ENCODE measurements around the gene ZNF362. TPM values are rescaled to one million over a fixed set of nuclear protein-coding genes. Genes with fewer than 3 reads are reported as not detected.

ZNF362 gene
- total RNA-seq, 1 experiment from 2014 or later, result 26.9 TPM

- Mint-ChIP-seq H3K36me3 (ENCODE audit: insufficient read depth, unreplicated experiment) (peaks cover 13% of the 10 kb centered on the region), H3K27me3 (ENCODE audit: insufficient read depth, unreplicated experiment) (no peaks in the 10 kb centered on the region), H3K4me3 (ENCODE audit: unreplicated experiment) (peak overlapping the region; percentile 88), H3K4me1 (ENCODE audit: low read depth, unreplicated experiment) (peaks cover 33% of the 10 kb centered on the region), H3K9me3 (ENCODE audit: unreplicated experiment) (no peaks in the 10 kb centered on the region), H3K27ac (ENCODE audit: unreplicated experiment) (peak overlapping the region; percentile 55)
- no peaks in the 10 kb centered on the region for H3K27me3 ChIP-seq (replicated peaks; ENCODE audit: control insufficient read depth, insufficient read depth, low read length)
- H3K4me3 ChIP-seq (ENCODE audit: low read depth, low read length), result peak overlapping the region; percentile 73
- intact Hi-C loops (cut with micrococcal nuclease; ENCODE audit: unreplicated experiment), result no loop called here
- no TSS peak for BruUV-seq (replicated peaks)
- H3K36me3 ChIP-seq (ENCODE audit: control insufficient read depth, insufficient read depth, low read length), result no peaks in the 10 kb centered on the region
- ChIA-PET POLR2A (no interaction called here), CTCF (no interaction called here)
- H3K4me1 ChIP-seq, result peaks cover 22% of the 10 kb centered on the region
- no peaks in the 10 kb centered on the region for H3K9me3 ChIP-seq
- DNase-seq, result no peak
- TF ChIP-seq, protein P1, sequence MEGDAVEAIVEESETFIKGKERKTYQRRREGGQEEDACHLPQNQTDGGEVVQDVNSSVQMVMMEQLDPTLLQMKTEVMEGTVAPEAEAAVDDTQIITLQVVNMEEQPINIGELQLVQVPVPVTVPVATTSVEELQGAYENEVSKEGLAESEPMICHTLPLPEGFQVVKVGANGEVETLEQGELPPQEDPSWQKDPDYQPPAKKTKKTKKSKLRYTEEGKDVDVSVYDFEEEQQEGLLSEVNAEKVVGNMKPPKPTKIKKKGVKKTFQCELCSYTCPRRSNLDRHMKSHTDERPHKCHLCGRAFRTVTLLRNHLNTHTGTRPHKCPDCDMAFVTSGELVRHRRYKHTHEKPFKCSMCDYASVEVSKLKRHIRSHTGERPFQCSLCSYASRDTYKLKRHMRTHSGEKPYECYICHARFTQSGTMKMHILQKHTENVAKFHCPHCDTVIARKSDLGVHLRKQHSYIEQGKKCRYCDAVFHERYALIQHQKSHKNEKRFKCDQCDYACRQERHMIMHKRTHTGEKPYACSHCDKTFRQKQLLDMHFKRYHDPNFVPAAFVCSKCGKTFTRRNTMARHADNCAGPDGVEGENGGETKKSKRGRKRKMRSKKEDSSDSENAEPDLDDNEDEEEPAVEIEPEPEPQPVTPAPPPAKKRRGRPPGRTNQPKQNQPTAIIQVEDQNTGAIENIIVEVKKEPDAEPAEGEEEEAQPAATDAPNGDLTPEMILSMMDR (IDR thresholded peaks at IDR 0.05; ENCODE audit: insufficient read depth in 1 of 2, low read depth in 1 of 2, low read length in 1 of 2, severe bottlenecking in 1 of 2, unreplicated experiment in 1 of 2), result no peak
Measured at GRCh38 chr1:33348676-33349080, 92.4 kb downstream of the ZNF362 start.

DNA sequence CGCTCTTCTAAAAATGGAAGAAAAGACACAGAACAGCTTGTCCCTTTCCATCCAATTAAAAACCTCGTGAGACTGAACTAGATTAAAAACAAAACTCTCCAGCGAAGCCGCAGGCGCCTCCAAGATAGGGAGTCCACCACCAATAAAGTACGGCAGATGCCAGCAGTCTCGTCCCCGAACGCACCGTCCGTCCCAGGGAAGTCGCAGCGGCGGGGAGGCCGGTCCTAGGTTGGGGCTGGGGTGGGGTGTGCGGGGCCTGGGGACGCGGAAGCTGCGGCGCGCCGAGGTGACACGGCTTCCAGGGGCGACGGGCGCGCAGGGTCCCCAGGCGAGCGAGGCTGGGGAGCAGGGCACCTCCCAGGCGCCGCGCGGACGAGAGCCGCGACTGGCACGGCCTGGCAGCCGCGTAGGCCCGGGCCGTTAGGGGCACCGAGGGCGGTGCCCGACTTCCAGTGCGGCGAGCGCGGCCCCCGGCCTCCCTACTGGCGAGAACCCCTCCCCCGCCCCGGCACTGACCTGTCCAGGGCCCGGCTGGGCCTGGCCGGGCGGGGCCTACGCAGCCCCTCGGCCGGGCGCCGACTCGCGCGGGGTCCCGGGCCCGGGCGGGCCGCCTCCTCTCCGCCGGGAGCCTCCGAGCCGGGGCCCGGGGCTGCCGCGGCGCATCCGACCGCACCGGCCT, 92.9 kb downstream of the ZNF362 start:
- CTCF ChIA-PET, result interaction anchor here (0.7 kb wide), 1 partner anchor 537 kb away, joined by 4 read pairs; no protein-coding TSS in a partner anchor
- intact Hi-C loops (cut with micrococcal nuclease; ENCODE audit: unreplicated experiment), result no loop called here
- Mint-ChIP-seq H3K9me3 (ENCODE audit: unreplicated experiment) (no peaks in the 10 kb centered on the region), H3K36me3 (ENCODE audit: insufficient read depth, unreplicated experiment) (peaks cover 13% of the 10 kb centered on the region), H3K27ac (ENCODE audit: unreplicated experiment) (peak overlapping the region; percentile 55), H3K4me1 (ENCODE audit: low read depth, unreplicated experiment) (peaks cover 33% of the 10 kb centered on the region), H3K27me3 (ENCODE audit: insufficient read depth, unreplicated experiment) (no peaks in the 10 kb centered on the region), H3K4me3 (ENCODE audit: unreplicated experiment) (peak overlapping the region; percentile 88)
- H3K9me3 ChIP-seq, result no peaks in the 10 kb centered on the region
- peak in 1 of 2 experiments; percentile 30 for DNase-seq
- H3K4me3 ChIP-seq (ENCODE audit: low read depth, low read length), result peak overlapping the region; percentile 73
- no TSS peak for BruUV-seq (replicated peaks)
- POLR2A ChIA-PET, result interaction anchor here (0.6 kb wide), 2 partner anchors 21 to 81 kb away, joined by 3 to 8 read pairs; no protein-coding TSS in a partner anchor
- no peaks in the 10 kb centered on the region for H3K36me3 ChIP-seq (ENCODE audit: control insufficient read depth, insufficient read depth, low read length)
- peaks cover 22% of the 10 kb centered on the region for H3K4me1 ChIP-seq
- no peaks in the 10 kb centered on the region for H3K27me3 ChIP-seq (replicated peaks; ENCODE audit: control insufficient read depth, insufficient read depth, low read length)
- TF ChIP-seq, protein P1 (IDR thresholded peaks at IDR 0.05; ENCODE audit: insufficient read depth in 1 of 2, low read depth in 1 of 2, low read length in 1 of 2, severe bottlenecking in 1 of 2, unreplicated experiment in 1 of 2), result no peak

DNA sequence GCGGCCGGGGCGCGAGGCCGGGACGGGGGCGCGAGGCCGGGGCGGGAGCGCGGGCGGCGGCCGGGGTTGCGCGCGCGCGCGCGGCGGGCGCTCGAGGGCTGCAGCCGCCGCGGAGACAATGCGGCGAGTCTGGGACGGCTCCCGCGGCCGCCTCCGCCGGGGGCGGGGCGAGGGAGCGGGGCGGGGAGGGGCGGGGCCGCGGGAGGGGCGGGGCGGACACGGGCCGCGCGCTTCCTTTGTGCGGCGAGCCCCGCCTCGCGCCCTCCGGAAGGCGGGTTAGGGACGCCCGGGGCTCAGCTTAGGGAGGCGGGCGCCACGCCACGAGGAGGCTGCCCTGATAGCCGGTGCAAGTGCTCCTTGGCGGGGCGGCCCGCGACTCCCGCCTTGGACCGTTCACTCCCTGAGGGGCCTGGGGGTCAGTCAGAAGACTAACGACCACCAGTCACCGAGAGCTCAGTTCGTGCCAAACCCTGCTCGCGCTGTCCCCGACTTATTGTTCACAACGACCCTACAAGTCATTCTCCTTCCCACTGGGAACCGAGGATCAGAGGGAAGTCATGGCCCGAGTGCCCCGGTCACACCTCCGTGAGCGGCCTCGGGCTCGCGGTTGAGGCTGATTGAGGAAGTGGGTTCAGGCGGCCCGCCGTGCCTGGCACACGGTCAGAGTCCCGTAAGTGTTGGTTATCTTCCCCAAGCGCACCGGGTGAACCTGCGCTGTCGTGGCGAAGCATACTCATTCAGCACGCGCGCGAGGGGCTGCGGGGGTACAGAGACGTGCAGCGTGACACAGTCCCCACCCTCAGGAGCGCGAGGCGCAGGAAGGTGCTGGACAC, 93.7 kb downstream of the ZNF362 start:
- peak overlapping the region; percentile 68 for H3K27ac Mint-ChIP-seq (ENCODE audit: unreplicated experiment)
- POLR2A ChIA-PET, result interaction anchor here (0.6 kb wide), 2 partner anchors 20 to 81 kb away, joined by 3 to 8 read pairs; no protein-coding TSS in a partner anchor
- TF ChIP-seq, protein P1 (IDR thresholded peaks at IDR 0.05; ENCODE audit: insufficient read depth in 1 of 2, low read depth in 1 of 2, low read length in 1 of 2, severe bottlenecking in 1 of 2, unreplicated experiment in 1 of 2), result no peak
- peak overlapping the region; percentile 79 for H3K4me3 Mint-ChIP-seq (ENCODE audit: unreplicated experiment)
- peaks cover 33% of the 10 kb centered on the region for H3K4me1 Mint-ChIP-seq (ENCODE audit: low read depth, unreplicated experiment)
- no peaks in the 10 kb centered on the region for H3K36me3 ChIP-seq (ENCODE audit: control insufficient read depth, insufficient read depth, low read length)
- no peaks in the 10 kb centered on the region for H3K9me3 Mint-ChIP-seq (ENCODE audit: unreplicated experiment)
- H3K4me3 ChIP-seq (ENCODE audit: low read depth, low read length), result peak overlapping the region; percentile 73
- BruUV-seq (replicated peaks), result no TSS peak
- no peaks in the 10 kb centered on the region for H3K27me3 ChIP-seq (replicated peaks; ENCODE audit: control insufficient read depth, insufficient read depth, low read length)
- H3K4me1 ChIP-seq, result peaks cover 22% of the 10 kb centered on the region
- H3K27me3 Mint-ChIP-seq (ENCODE audit: insufficient read depth, unreplicated experiment), result no peaks in the 10 kb centered on the region
- H3K9me3 ChIP-seq, result no peaks in the 10 kb centered on the region
- H3K36me3 Mint-ChIP-seq (ENCODE audit: insufficient read depth, unreplicated experiment), result peaks cover 13% of the 10 kb centered on the region
- peak; percentile 75 to 79 for DNase-seq
- intact Hi-C loops (cut with micrococcal nuclease; ENCODE audit: unreplicated experiment), result no loop called here
- CTCF ChIA-PET, result interaction anchor here (0.7 to 0.8 kb wide), 2 partner anchors 54 to 536 kb away, joined by 3 to 4 read pairs; no protein-coding TSS in a partner anchor

All from Caco-2 (cell line).